ENCODE results near the gene GNA15. TPM values are rescaled to one million over a fixed set of nuclear protein-coding genes. Genes with fewer than 3 reads are reported as not detected.

GNA15 gene
- total RNA-seq, 4 donors from 2014 or later: 5.3 to 18.5 (median 8.4) TPM

GRCh38 chr19:3196933-3197205 is 61.0 kb downstream of the GNA15 start:
- no peak for TF ChIP-seq CTCF (IDR thresholded peaks at IDR 0.05; ENCODE audit: low read depth)

DNA sequence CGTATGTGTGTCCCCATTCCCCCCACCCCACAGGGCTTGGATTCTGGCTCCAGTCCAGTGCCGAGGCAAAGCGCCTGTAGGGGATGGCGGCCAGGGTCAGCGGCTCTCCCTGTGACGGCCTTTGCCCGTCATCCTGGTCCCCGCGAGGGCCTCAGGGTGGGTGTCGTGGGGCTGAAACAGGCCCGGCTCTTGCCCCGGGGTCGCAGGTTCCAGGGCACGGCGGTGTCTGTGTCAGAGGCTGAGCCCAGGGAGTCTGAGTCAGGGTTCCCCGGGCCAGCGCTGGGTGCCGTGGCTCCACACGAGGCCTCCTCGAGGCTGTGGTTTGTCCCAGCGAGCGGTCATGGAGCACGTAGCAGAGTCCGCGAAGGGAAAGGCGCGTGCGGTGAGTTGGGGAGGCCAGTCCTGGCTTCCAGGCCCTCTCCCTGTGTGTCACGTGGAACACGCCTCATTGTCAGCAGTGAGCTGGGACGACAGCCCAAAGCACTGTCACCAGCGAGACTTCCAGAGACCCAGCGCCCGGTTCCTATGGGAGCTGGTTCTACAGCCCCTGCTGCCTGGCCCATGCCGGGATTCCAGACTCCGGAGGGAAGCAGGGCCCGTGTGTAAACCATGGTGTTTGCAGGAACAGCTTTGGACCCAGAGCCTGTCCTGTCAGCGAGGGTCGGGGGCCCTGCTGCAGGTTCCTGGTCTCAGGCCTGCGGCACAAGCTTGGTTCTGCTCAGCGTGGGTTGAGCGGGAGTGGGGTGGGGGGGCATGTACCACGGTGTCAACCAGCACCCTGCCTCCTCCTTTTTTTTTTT is 63.3 kb downstream of the GNA15 start:
- no peak for TF ChIP-seq CTCF (IDR thresholded peaks at IDR 0.05; ENCODE audit: low read depth)

- TF ChIP-seq CTCF (IDR thresholded peaks at IDR 0.05; ENCODE audit: low read depth): no peak
Measured at GRCh38 chr19:3201072-3201700, 65.4 kb downstream of the GNA15 start.

DNA sequence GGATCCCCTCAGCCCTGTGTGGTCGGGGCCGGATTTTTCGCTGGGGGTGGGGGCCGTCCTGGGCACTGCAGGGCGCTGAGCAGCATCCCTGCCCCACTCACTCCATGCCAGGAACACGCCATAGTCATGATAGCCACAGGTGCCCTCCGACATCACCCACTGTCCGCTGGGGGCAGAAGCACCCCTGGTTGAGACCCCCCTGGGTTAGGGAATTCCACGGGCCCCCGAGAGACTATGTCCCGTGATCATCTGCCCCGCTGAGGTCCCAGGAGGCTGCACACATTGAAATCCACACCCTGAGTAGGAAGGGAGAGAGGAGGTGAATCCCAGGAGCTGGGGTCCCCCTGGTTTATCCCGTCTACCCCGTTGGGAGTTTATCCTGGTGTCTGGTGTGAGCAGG is 66.1 kb downstream of the GNA15 start:
- TF ChIP-seq CTCF (IDR thresholded peaks at IDR 0.05; ENCODE audit: low read depth): no peak

DNA sequence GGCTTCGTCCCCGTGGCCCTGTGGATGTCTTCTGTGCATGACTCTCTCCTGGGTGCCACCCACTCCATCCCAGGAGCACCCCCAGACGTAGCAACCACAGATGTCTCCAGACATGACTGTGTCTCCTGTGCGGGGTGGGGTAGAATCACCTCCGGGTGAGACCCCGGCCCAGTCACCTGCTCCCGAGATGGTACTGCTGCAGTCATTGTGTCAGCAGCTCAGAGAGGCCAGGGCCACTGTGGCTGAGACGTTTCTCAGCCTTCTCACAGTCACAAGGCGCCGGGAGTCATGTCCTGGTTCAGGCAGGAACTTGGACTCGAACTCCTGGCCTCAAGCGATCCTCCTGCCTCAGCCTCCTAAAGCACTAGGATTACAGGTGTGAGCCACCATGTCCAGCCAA is 66.5 kb downstream of the GNA15 start:
- TF ChIP-seq CTCF (IDR thresholded peaks at IDR 0.05; ENCODE audit: low read depth): no peak

DNA sequence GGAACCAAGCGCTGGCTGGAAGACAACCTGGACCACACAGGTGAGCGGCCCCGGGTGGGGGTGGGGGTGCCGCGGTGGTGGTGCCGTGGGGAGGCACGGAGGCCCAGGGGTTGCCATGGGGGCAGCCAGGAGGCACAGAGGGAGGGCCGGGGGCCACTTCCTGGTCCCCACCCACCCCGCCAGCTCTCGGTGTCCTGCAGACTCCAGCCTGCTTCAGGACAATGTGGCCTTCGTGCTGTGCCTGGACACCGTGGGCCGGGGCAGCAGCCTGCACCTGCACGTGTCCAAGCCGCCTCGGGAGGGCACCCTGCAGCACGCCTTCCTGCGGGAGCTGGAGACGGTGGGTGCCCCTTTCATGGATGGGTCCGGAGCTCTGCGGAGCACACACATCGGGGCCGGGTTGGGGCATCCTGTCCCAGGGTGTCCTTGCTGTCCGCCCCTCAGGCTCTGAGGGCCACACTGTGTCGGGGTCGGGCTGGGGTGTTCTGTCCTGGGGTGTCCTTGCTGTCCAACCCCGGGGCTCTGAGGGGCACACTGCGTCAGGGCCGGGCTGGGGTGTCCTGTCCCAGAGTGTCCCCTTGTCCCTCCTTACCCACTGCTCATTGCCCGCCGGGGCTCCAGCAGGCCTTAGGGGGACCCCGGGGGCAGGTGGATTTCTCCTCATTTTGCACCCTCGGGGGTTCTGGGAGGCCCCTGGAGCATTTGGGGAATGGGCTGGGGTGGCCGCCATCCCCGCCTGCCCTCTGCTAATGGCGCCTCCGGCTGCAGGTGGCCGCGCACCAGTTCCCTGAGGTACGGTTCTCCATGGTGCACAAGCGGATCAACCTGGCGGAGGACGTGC is 68.2 kb downstream of the GNA15 start:
- no peak for TF ChIP-seq CTCF (IDR thresholded peaks at IDR 0.05; ENCODE audit: low read depth)

- TF ChIP-seq CTCF (IDR thresholded peaks at IDR 0.05; ENCODE audit: low read depth): no peak
Measured at GRCh38 chr19:3204646-3205275, 68.9 kb downstream of the GNA15 start.
